DND-41 (cell line): Measurements from ENCODE around the gene UBR1.
"Not testable (repeated sequence)": the region's sequence is repeated elsewhere in the genome, so short reads cannot be mapped to it uniquely, and the experiment has no call there.

Experiments
- EZH2 ChIP-seq: IDR thresholded peaks from 3 replicates; pipeline ENCODE4 v1.6.1; 2012; ENCODE audit warnings: borderline replicate concordance, low read depth, mild to moderate bottlenecking, moderate library complexity, low read length, inconsistent platforms; ENCODE audit not compliant: severe bottlenecking
- TF ChIP-seq, protein P1 (sequence below): IDR thresholded peaks from 2 replicates; pipeline ENCODE4 v1.5.1; 2012; ENCODE audit warnings: borderline replicate concordance, low read length, moderate library complexity, mild to moderate bottlenecking; ENCODE audit not compliant: poor library complexity, severe bottlenecking; ENCODE audit errors: extremely low read depth

GRCh38 chr15:43128174-43128979, 22.5 kb upstream of the UBR1 start:
- not testable (repeated sequence) for TF ChIP-seq EZH2
- TF ChIP-seq, protein P1, sequence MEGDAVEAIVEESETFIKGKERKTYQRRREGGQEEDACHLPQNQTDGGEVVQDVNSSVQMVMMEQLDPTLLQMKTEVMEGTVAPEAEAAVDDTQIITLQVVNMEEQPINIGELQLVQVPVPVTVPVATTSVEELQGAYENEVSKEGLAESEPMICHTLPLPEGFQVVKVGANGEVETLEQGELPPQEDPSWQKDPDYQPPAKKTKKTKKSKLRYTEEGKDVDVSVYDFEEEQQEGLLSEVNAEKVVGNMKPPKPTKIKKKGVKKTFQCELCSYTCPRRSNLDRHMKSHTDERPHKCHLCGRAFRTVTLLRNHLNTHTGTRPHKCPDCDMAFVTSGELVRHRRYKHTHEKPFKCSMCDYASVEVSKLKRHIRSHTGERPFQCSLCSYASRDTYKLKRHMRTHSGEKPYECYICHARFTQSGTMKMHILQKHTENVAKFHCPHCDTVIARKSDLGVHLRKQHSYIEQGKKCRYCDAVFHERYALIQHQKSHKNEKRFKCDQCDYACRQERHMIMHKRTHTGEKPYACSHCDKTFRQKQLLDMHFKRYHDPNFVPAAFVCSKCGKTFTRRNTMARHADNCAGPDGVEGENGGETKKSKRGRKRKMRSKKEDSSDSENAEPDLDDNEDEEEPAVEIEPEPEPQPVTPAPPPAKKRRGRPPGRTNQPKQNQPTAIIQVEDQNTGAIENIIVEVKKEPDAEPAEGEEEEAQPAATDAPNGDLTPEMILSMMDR: not testable (repeated sequence)
